Thyroid gland (tissue), 4 donors: ENCODE results near the gene COX19. TPM values are rescaled to one million over a fixed set of nuclear protein-coding genes. Genes with fewer than 3 reads are reported as not detected.

Experiments used
- DNase-seq, 2 donors: peaks; one replicate each; pipeline ENCODE4 v3.0.0-alpha.2; 2019
- H3K27ac ChIP-seq, 3 donors: fragments of 200-600 bp; sonication (generic); 1 replicate in 2 of 3; 2 replicates in 1 of 3; pipeline ENCODE4 v1.5.1; 2016 to 2019; ENCODE audit warnings: mild to moderate bottlenecking in 1 of 3, moderate library complexity in 1 of 3
- H3K27me3 ChIP-seq: fragments of 200-600 bp; sonication (generic); one replicate; pipeline ENCODE4 v1.5.1; 2019
- H3K36me3 ChIP-seq, 2 donors: fragments of 200-600 bp; sonication (generic); one replicate each; pipeline ENCODE4 v1.5.1; 2016 to 2019
- H3K4me1 ChIP-seq, 2 donors: fragments of 200-600 bp; sonication (generic); one replicate each; pipeline ENCODE4 v1.5.1; 2017 to 2019
- H3K4me3 ChIP-seq, 3 donors: fragments of 200-600 bp; sonication (generic); replicated peaks in 1 of 3; 1 replicate in 2 of 3; 2 replicates in 1 of 3; pipeline ENCODE4 v1.5.1; 2016; ENCODE audit warnings: mild to moderate bottlenecking in 1 of 3
- H3K9me3 ChIP-seq: fragments of 200-600 bp; sonication (generic); one replicate; pipeline ENCODE4 v1.5.1; 2017
- POLR2A ChIP-seq, 2 donors: fragments of 450-650 bp; IDR thresholded peaks; one replicate each; pipeline ENCODE4 v1.6.1; 2017; ENCODE audit warnings: antibody characterized with exemption in 2 of 2, mild to moderate bottlenecking in 2 of 2, moderate library complexity in 1 of 2
- WGBS, 2 donors: methylation state at CpG; one replicate each; pipeline ENCODE4 v1.1.5; 2017; 5-methylcytosine and 5-hydroxymethylcytosine counted together
- intact Hi-C: fragments of 100-400 bp; cut with DNase I; formaldehyde crosslinking; loops from one replicate; pipeline ENCODE4 v1.15.1; 2023
- total RNA-seq, 4 donors: library from RNA; depleted of rRNA; stranded (reverse); fragments of >200 nt; gene quantifications; one replicate each; pipeline ENCODE4 v1.2.3, GENCODE V29; 2016
- TF ChIP-seq, protein P1 (sequence below), 6 experiments: fragments of 200-600 bp in 3 of 6; fragments of 450-650 bp in 3 of 6; sonication (generic) in 3 of 6; IDR thresholded peaks; one replicate each; pipeline ENCODE4 v1.5.1; 2016 to 2019; ENCODE audit warnings: antibody characterized with exemption in 6 of 6, mild to moderate bottlenecking in 2 of 6, inconsistent platforms in 1 of 6, moderate library complexity in 1 of 6

Gene COX19
- total RNA-seq, 4 donors from 2014 or later, result 8.2 to 28.2 (median 17.8) TPM

DNA sequence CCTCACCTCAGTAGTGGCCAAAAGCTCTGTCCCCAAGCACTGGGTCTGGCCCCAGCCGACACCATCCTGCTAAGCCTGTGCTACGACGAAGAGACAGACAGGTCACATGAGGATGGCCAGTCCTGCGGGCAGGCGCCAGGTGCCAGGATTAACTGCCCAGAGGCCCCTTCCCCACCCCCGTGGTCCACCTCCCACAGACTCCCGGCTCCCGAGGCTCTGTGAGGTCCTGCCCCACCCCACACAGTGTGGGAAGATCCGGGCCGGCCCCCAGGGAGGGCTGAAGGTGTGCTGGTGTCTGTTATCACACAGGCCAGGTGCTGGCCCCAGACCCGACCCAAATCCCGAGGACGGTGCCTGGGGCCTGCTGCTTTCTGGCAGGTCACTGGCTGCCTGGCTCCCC, 34.9 kb upstream of the COX19 start:
- H3K4me1 ChIP-seq, result no peaks in the 10 kb centered on the region
- H3K27ac ChIP-seq, result no peak overlapping the region
- WGBS, 2 donors, result 84 to 97% methylated on average over 5 to 6 of the region's 13 CpGs
- DNase-seq, result no peak
- TF ChIP-seq, protein P1, sequence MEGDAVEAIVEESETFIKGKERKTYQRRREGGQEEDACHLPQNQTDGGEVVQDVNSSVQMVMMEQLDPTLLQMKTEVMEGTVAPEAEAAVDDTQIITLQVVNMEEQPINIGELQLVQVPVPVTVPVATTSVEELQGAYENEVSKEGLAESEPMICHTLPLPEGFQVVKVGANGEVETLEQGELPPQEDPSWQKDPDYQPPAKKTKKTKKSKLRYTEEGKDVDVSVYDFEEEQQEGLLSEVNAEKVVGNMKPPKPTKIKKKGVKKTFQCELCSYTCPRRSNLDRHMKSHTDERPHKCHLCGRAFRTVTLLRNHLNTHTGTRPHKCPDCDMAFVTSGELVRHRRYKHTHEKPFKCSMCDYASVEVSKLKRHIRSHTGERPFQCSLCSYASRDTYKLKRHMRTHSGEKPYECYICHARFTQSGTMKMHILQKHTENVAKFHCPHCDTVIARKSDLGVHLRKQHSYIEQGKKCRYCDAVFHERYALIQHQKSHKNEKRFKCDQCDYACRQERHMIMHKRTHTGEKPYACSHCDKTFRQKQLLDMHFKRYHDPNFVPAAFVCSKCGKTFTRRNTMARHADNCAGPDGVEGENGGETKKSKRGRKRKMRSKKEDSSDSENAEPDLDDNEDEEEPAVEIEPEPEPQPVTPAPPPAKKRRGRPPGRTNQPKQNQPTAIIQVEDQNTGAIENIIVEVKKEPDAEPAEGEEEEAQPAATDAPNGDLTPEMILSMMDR (IDR thresholded peaks at IDR 0.05), result no peak
- TF ChIP-seq POLR2A (IDR thresholded peaks at IDR 0.05), result no peak
- H3K9me3 ChIP-seq, result no peaks in the 10 kb centered on the region
- peaks cover 4 to 13% of the 10 kb centered on the region in 2 donors for H3K36me3 ChIP-seq
- no peaks in the 10 kb centered on the region for H3K27me3 ChIP-seq
- intact Hi-C loops, result no loop called here
- H3K4me3 ChIP-seq, result no peak overlapping the region

DNA sequence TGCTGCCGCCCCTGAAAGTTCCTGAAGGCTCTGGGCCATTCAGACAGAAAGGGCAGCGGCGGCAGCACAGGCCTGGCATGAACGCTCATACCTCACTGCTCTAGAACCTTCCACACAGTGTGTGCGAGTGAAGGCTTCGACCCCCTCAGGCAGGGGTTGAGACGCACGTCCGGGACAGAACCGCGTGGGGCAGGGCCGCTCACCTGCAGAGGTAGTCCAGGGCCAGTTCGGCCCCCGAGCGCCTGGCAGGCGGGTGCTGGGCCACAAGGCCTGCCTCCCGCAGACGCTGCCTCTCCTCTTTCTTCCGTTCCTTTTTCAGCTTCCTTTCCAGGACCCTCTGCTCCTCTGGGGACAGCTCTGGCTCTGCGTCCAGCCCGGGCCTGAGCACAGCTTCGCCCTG, 34.4 kb upstream of the COX19 start:
- no peak overlapping the region for H3K4me3 ChIP-seq
- no peaks in the 10 kb centered on the region for H3K4me1 ChIP-seq
- H3K27me3 ChIP-seq, result no peaks in the 10 kb centered on the region
- TF ChIP-seq, protein P1 (IDR thresholded peaks at IDR 0.05), result no peak
- TF ChIP-seq POLR2A (IDR thresholded peaks at IDR 0.05), result no peak
- H3K27ac ChIP-seq, result no peak overlapping the region
- H3K36me3 ChIP-seq, result peaks cover 4 to 13% of the 10 kb centered on the region in 2 donors
- WGBS, 2 donors, result 93 to 96% methylated on average over 16 to 19 of the region's 22 CpGs
- intact Hi-C loops, result no loop called here
- no peaks in the 10 kb centered on the region for H3K9me3 ChIP-seq
- DNase-seq, result no peak

DNA sequence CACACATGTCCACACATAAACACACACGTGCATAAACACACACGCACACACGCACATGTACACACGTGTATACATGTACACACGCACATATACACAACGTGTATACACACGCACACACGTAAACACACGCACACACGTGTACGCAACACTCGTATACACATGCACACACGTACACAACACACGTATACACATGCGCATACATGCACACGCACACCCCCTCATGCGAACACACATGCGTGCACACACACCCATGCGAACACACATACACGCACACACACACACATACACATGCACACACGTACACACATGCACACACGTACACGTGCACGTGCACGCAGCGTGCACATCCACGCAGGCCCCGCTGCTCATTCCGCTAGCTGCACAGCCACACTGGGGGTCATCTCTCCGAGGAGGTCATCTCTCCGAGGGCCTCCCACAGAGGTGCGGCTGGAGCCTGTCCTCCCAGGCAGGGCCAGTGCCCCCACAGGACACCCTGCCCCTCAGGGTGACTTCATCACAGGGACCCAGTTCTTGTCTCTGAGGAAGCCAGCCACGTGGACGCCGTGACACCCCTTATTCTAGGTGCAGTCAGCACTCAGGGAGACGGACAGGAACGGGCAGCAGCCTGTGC, 33.5 kb upstream of the COX19 start:
- no peaks in the 10 kb centered on the region for H3K4me1 ChIP-seq
- H3K27ac ChIP-seq, result no peak overlapping the region
- H3K9me3 ChIP-seq, result no peaks in the 10 kb centered on the region
- peaks cover 4 to 13% of the 10 kb centered on the region in 2 donors for H3K36me3 ChIP-seq
- TF ChIP-seq, protein P1 (IDR thresholded peaks at IDR 0.05), result no peak
- no peak for TF ChIP-seq POLR2A (IDR thresholded peaks at IDR 0.05)
- no peak for DNase-seq
- intact Hi-C loops, result no loop called here
- WGBS, 2 donors, result 93 to 97% methylated on average over 35 to 36 of the region's 37 CpGs
- no peaks in the 10 kb centered on the region for H3K27me3 ChIP-seq
- no peak overlapping the region for H3K4me3 ChIP-seq

DNA sequence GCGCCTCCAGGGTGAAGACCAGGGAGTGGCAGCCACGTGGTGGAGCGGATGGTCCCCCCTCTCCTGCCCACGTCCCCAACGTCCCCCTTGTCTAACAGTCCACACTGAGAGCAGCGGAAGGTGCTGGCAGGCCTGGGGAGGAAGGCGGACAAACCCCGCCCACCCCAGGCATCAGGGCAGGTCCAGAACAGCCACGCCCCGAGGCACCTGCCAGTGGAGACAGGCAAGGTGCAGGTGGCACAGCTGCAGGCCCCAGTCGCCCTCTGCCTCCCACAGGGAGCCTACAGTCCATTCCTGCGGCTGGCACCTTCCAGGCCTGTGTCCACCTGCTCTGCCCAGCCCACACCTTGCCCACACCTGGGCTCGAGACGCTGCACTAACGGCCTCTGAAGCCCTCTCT, 32.6 kb upstream of the COX19 start:
- no peak for DNase-seq

DNA sequence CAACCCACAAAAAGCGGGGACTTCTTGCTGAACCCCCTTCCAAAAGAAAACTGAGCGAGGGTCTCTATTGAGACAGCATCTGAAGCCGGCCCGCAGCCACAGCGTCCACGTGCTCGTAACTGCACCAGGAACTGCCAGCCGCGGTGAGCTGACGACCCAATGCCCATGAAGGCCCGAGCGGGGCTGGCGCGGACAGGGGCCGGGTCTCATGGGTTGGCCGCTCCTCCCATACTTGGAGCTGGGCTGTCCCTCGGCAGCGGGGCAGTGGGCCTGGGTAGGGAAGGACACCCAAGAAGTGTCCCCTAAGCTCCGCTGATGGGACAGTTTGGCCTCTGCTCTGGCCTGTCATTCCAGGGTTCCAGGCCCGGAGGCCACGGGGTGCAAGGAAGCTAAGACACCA, 30.0 kb upstream of the COX19 start:
- intact Hi-C loops, result no loop called here
- H3K4me1 ChIP-seq, result no peaks in the 10 kb centered on the region
- no peak for TF ChIP-seq POLR2A (IDR thresholded peaks at IDR 0.05)
- TF ChIP-seq, protein P1 (IDR thresholded peaks at IDR 0.05), result no peak
- DNase-seq, result no peak
- H3K27ac ChIP-seq, result no peak overlapping the region
- no peaks in the 10 kb centered on the region for H3K9me3 ChIP-seq
- H3K27me3 ChIP-seq, result no peaks in the 10 kb centered on the region
- H3K4me3 ChIP-seq, result no peak overlapping the region
- H3K36me3 ChIP-seq, result peaks cover 4 to 13% of the 10 kb centered on the region in 2 donors
- WGBS, 2 donors, result 90 to 100% methylated on average over 10 to 11 of the region's 21 CpGs

More for the DNA sequence above, 32.6 kb upstream of the COX19 start:
- 80 to 93% methylated on average over 1 to 12 of the region's 15 CpGs for WGBS, 2 donors
- Histone ChIP-seq H3K9me3 (no peaks in the 10 kb centered on the region), H3K36me3 (peaks cover 4 to 13% of the 10 kb centered on the region in 2 donors), H3K4me3 (no peak overlapping the region), H3K4me1 (no peaks in the 10 kb centered on the region), H3K27me3 (no peaks in the 10 kb centered on the region), H3K27ac (no peak overlapping the region)
- no peak for TF ChIP-seq POLR2A (IDR thresholded peaks at IDR 0.05)
- TF ChIP-seq, protein P1 (IDR thresholded peaks at IDR 0.05), result no peak
- intact Hi-C loops, result no loop called here
